Measurements from ENCODE around the gene OSBPL1A. TPM values are rescaled to one million over a fixed set of nuclear protein-coding genes. Genes with fewer than 3 reads are reported as not detected.

OSBPL1A gene
- total and polyA plus RNA-seq, 10 of the 15 experiments (the other 5 are each of a cell fraction or from before 2014, with no cell fraction given) = 0.02 to 0.83 (median 0.11) TPM; not detected in 6

GRCh38 chr18:24181806-24182205 is 215.8 kb downstream of the OSBPL1A start (continued):
- TF ChIP-seq ZBTB40 (IDR thresholded peaks at IDR 0.05; ENCODE audit: borderline replicate concordance) (no peak), BHLHE40 (IDR thresholded peaks at IDR 0.05; ENCODE audit: borderline replicate concordance in 1 of 2, low read depth in 2 of 2, low read length in 1 of 2) (no peak), PBX3 (IDR thresholded peaks at IDR 0.05; ENCODE audit: insufficient replicate concordance, low read depth, low read length) (no peak)

GRCh38 chr18:24180048-24180447 is 217.6 kb downstream of the OSBPL1A start:
- Histone ChIP-seq H3K4me3 (no peak overlapping the region), H3K27me3 (replicated peaks in 1 of 2; ENCODE audit: control insufficient read depth in 2 of 2, insufficient read depth in 2 of 2, low read length in 1 of 2) (no peaks in the 10 kb centered on the region), H3K27ac (ENCODE audit: control insufficient read depth, insufficient read depth) (no peak overlapping the region), H3K4me2 (ENCODE audit: control insufficient read depth, insufficient read depth) (no peak overlapping the region), H3K9ac (ENCODE audit: control insufficient read depth, insufficient read depth, low read length) (no peak overlapping the region), H2AFZ (ENCODE audit: control insufficient read depth, low read depth, low read length) (no peak overlapping the region), H3K36me3 (ENCODE audit: control insufficient read depth in 2 of 2, insufficient read depth in 2 of 2, low read length in 1 of 2) (no peaks in the 10 kb centered on the region), H3K4me1 (ENCODE audit: control insufficient read depth, insufficient read depth, low read length) (peaks cover 11% of the 10 kb centered on the region), H4K20me1 (ENCODE audit: control insufficient read depth, insufficient read depth) (no peaks in the 10 kb centered on the region), H3K79me2 (ENCODE audit: control insufficient read depth, insufficient read depth, low read length) (no peaks in the 10 kb centered on the region), H3K9me3 (replicated peaks; ENCODE audit: control insufficient read depth, insufficient read depth, low read length) (no peaks in the 10 kb centered on the region)
- RAD21 ChIA-PET (ENCODE audit: unreplicated experiment) = no interaction called here
- SMC1A ChIA-PET (ENCODE audit: uncharacterized antibody, unreplicated experiment) = no interaction called here
- DNase-seq (ENCODE audit: low read depth, low spot score) (no peak), FAIRE-seq (no peak), ATAC-seq (no peak)
- no TSS peak for BruUV-seq (replicated peaks)
- POLR2A ChIA-PET = no interaction called here
- intact Hi-C loops (cut with micrococcal nuclease; ENCODE audit: unreplicated experiment) = no loop called here
- CTCF ChIA-PET = interaction anchor here (1.6 kb wide), 1 partner anchor 9 kb away, joined by 5 read pairs; no protein-coding TSS in a partner anchor
- in situ Hi-C loops (cut with MboI) = no loop called here
- 47% methylated on average over 1 of the region's 1 CpG for WGBS (ENCODE audit: insufficient coverage, insufficient replicate concordance, low lambda C conversion rate, missing lambda C conversion rate)
- TF ChIP-seq PBX3 (IDR thresholded peaks at IDR 0.05; ENCODE audit: insufficient replicate concordance, low read depth, low read length) = no peak
- TF ChIP-seq RFX5 (IDR thresholded peaks at IDR 0.05; ENCODE audit: low read depth, low read length) = no peak
- TF ChIP-seq DPF2 (IDR thresholded peaks at IDR 0.05) = no peak
- TF ChIP-seq BRCA1 (IDR thresholded peaks at IDR 0.05; ENCODE audit: low read depth, low read length) = no peak
- no peak for TF ChIP-seq ASH2L (IDR thresholded peaks at IDR 0.05; ENCODE audit: borderline replicate concordance, low read depth)
- TF ChIP-seq PML (IDR thresholded peaks at IDR 0.05; ENCODE audit: low read length) = no peak
- TF ChIP-seq MYC (IDR thresholded peaks at IDR 0.05; ENCODE audit: insufficient read depth, insufficient read length, insufficient replicate concordance, low read length, severe bottlenecking) = no peak
- no peak for TF ChIP-seq ZBTB4 (CRISPR knock-in tag; IDR thresholded peaks at IDR 0.05)
